Psoas muscle (tissue), 8 donors: ENCODE measurements around the gene SORBS2. TPM values are rescaled to one million over a fixed set of nuclear protein-coding genes. Genes with fewer than 3 reads are reported as not detected.

Experiments
- ATAC-seq, 4 donors: fragments of 200-7000 bp; cut with Tn5 transposase; one replicate each; pipeline ENCODE4 v1.9.1; 2020; ENCODE audit warnings: moderate library complexity in 3 of 4, mild to moderate bottlenecking in 2 of 4
- DNase-seq, 2 donors: peaks; one replicate each; pipeline ENCODE4 v3.0.0-alpha.2; 2020
- H3K27ac ChIP-seq: fragments of 200-600 bp; one replicate; pipeline ENCODE4 v1.8.0; 2022
- H3K27me3 ChIP-seq, 3 donors: fragments of 200-600 bp in 1 of 3; one replicate each; pipeline versions ENCODE4 v1.6.1 to v1.8.0; 2013 to 2022; ENCODE audit warnings: low read length in 2 of 3, mild to moderate bottlenecking in 2 of 3, moderate library complexity in 1 of 3; ENCODE audit not compliant: insufficient read depth in 3 of 3
- H3K36me3 ChIP-seq, 2 donors: fragments of 200-600 bp in 1 of 2; one replicate each; pipeline versions ENCODE4 v1.6.1 to v1.8.0; 2013 to 2022; ENCODE audit warnings: low read depth in 1 of 2, mild to moderate bottlenecking in 1 of 2, moderate library complexity in 1 of 2; ENCODE audit not compliant: insufficient read depth in 1 of 2
- H3K4me1 ChIP-seq: fragments of 200-600 bp; one replicate; pipeline ENCODE4 v1.8.0; 2022
- H3K4me3 ChIP-seq: fragments of 200-600 bp; one replicate; pipeline ENCODE4 v1.8.0; 2022; ENCODE audit warnings: mild to moderate bottlenecking
- H3K9me3 ChIP-seq: fragments of 200-600 bp; one replicate; pipeline ENCODE4 v1.8.0; 2022
- CTCF ChIP-seq: fragments of 200-600 bp; IDR thresholded peaks from one replicate; pipeline ENCODE4 v1.8.0; 2022; ENCODE audit warnings: antibody characterized with exemption
- WGBS, 3 donors: extraction: QIAGEN DNeasy Blood & Tissue Kit; methylation state at CpG; one replicate each; pipeline versions ENCODE4 v1.1.6 to v1.1.7; 2013; 5-methylcytosine and 5-hydroxymethylcytosine counted together
- intact Hi-C, 2 donors: fragments of 100-400 bp; cut with DNase I; formaldehyde crosslinking; loops; one replicate each; pipeline versions ENCODE4 v1.11.0 to v1.14.2; 2022
- polyA plus RNA-seq, 3 donors: library from polyadenylated mRNA; stranded (reverse); fragments of 200-250 nt; gene quantifications; one replicate each; pipeline ENCODE4 v1.2.3, GENCODE V29; 2013
- total RNA-seq, 4 donors: library from RNA; stranded (reverse); fragmentation: NEBNext Ultra II Directional in 2 of 4; extraction: Animal tissue kit (Norgen Biotek cat#: 25700) in 2 of 4; gene quantifications; one replicate each; pipeline versions ENCODE4 v1.2.1 to v1.2.4, GENCODE V29; 2021 to 2023
- donor health status: healthy with polysubstance abuse.
- donor health status: DM: no; HTN: no; CAD: no; lungs with moderate emphysema.
- donor health status: Bipolar disorder and iron deficiency.
- donor health status: healthy.
- donor health status: DM: yes; HTN: yes; CAD: no.
- donor health status: DM: no; HTN: no; CAD: no.
- donor health status: DM: no; HTN: no; CAD: no.
- donor health status: DM: yes; HTN: yes; CAD: no.

SORBS2 gene
- total and polyA plus RNA-seq, 7 donors, result 2.5 to 30.4 (median 7.2) TPM

GRCh38 chr4:185801471-185801870, 10.5 kb downstream of the SORBS2 start:
- Histone ChIP-seq H3K4me3 (no peak overlapping the region), H3K27ac (no peak overlapping the region), H3K27me3 (no peaks in the 10 kb centered on the region), H3K4me1 (no peaks in the 10 kb centered on the region), H3K36me3 (no peaks in the 10 kb centered on the region), H3K9me3 (no peaks in the 10 kb centered on the region)
- intact Hi-C loops, result no loop called here
- TF ChIP-seq CTCF, result no peak
- ATAC-seq (no peak), DNase-seq (no peak)
- 86 to 89% (median 86%) methylated on average over 4 of the region's 4 CpGs for WGBS, 3 donors

- intact Hi-C loops, result no loop called here
- Histone ChIP-seq H3K4me1 (no peaks in the 10 kb centered on the region), H3K9me3 (no peaks in the 10 kb centered on the region), H3K4me3 (no peak overlapping the region), H3K36me3 (no peaks in the 10 kb centered on the region), H3K27me3 (no peaks in the 10 kb centered on the region), H3K27ac (no peak overlapping the region)
- DNase-seq (no peak), ATAC-seq (no peak)
- TF ChIP-seq CTCF, result no peak
- 89 to 94% (median 90%) methylated on average over 7 of the region's 7 CpGs for WGBS, 3 donors
Measured at GRCh38 chr4:185800266-185800945, 11.6 kb downstream of the SORBS2 start.

- DNase-seq (no peak), ATAC-seq (no peak)
- intact Hi-C loops, result no loop called here
- no peak for TF ChIP-seq CTCF
- H3K27ac ChIP-seq, result no peak overlapping the region
- no peaks in the 10 kb centered on the region for H3K4me1 ChIP-seq
- WGBS, 3 donors, result 86 to 92% (median 91%) methylated on average over 10 of the region's 10 CpGs
- H3K27me3 ChIP-seq, result no peaks in the 10 kb centered on the region
- H3K4me3 ChIP-seq, result no peak overlapping the region
- no peaks in the 10 kb centered on the region for H3K36me3 ChIP-seq
- no peaks in the 10 kb centered on the region for H3K9me3 ChIP-seq
Measured at GRCh38 chr4:185799442-185799841, 12.6 kb downstream of the SORBS2 start.

GRCh38 chr4:185797596-185798338, 14.2 kb downstream of the SORBS2 start:
- Histone ChIP-seq H3K36me3 (no peaks in the 10 kb centered on the region), H3K4me3 (no peak overlapping the region), H3K9me3 (no peaks in the 10 kb centered on the region), H3K4me1 (no peaks in the 10 kb centered on the region), H3K27ac (no peak overlapping the region), H3K27me3 (no peaks in the 10 kb centered on the region)
- TF ChIP-seq CTCF, result no peak
- DNase-seq (no peak), ATAC-seq (no peak)
- intact Hi-C loops, result no loop called here
- WGBS, 3 donors, result 78 to 85% (median 81%) methylated on average over 8 of the region's 8 CpGs
